Esophagus squamous epithelium (tissue), 5 donors: ENCODE measurements around the gene ZBTB46. TPM values are rescaled to one million over a fixed set of nuclear protein-coding genes. Genes with fewer than 3 reads are reported as not detected.

ENCODE experiments used
- DNase-seq: peaks from one replicate; lab custom pipeline; 2025; lab: John Stamatoyannopoulos, UW
- H3K27ac ChIP-seq, 4 donors: fragments of 200-600 bp; sonication (generic); one replicate each; pipeline ENCODE4 v1.5.1; 2016 to 2019; ENCODE audit warnings: mild to moderate bottlenecking in 1 of 4
- H3K27me3 ChIP-seq, 4 donors: fragments of 200-600 bp; sonication (generic); 1 replicate in 3 of 4; 2 replicates in 1 of 4; pipeline versions ENCODE4 v1.5.1 to v1.6.0; 2017 to 2021; ENCODE audit warnings: antibody characterized with exemption in 1 of 4
- H3K36me3 ChIP-seq, 3 donors: fragments of 200-600 bp; sonication (generic); one replicate each; pipeline ENCODE4 v1.5.1; 2016 to 2019
- H3K4me1 ChIP-seq, 3 donors: fragments of 200-600 bp; sonication (generic); one replicate each; pipeline ENCODE4 v1.5.1; 2017 to 2019
- H3K4me3 ChIP-seq, 4 donors: fragments of 200-600 bp; sonication (generic); 1 replicate in 3 of 4; 2 replicates in 1 of 4; pipeline ENCODE4 v1.5.1; 2016 to 2019; ENCODE audit warnings: mild to moderate bottlenecking in 2 of 4, moderate library complexity in 1 of 4
- H3K9me3 ChIP-seq, 3 donors: fragments of 200-600 bp; sonication (generic); one replicate each; pipeline ENCODE4 v1.5.1; 2016 to 2019
- POLR2A ChIP-seq, 4 donors: fragments of 450-650 bp; IDR thresholded peaks; one replicate each; pipeline ENCODE4 v1.6.1; 2017; ENCODE audit warnings: antibody characterized with exemption in 4 of 4, mild to moderate bottlenecking in 4 of 4, moderate library complexity in 3 of 4
- WGBS, 2 donors: methylation state at CpG; one replicate each; pipeline ENCODE4 v1.1.5; 2018; 5-methylcytosine and 5-hydroxymethylcytosine counted together
- intact Hi-C: fragments of 100-400 bp; cut with DNase I; formaldehyde crosslinking; loops from one replicate; pipeline ENCODE4 v1.15.0; 2022
- total RNA-seq, 4 donors: library from RNA; depleted of rRNA; stranded (reverse); fragments of >200 nt; gene quantifications; one replicate each; pipeline ENCODE4 v1.1.0, GENCODE V29; 2016
- TF ChIP-seq, protein P1 (sequence below), 6 experiments: fragments of 450-650 bp in 4 of 6; fragments of 200-600 bp in 2 of 6; sonication (generic) in 2 of 6; IDR thresholded peaks; one replicate each; pipeline ENCODE4 v1.5.1; 2016 to 2019; ENCODE audit warnings: antibody characterized with exemption in 6 of 6, mild to moderate bottlenecking in 4 of 6, moderate library complexity in 4 of 6
- donor health status: DM: yes; HTN: yes; CAD: no.

The ZBTB46 gene
- total RNA-seq, 4 donors from 2014 or later, result 0.79 to 4.2 (median 2.0) TPM

DNA sequence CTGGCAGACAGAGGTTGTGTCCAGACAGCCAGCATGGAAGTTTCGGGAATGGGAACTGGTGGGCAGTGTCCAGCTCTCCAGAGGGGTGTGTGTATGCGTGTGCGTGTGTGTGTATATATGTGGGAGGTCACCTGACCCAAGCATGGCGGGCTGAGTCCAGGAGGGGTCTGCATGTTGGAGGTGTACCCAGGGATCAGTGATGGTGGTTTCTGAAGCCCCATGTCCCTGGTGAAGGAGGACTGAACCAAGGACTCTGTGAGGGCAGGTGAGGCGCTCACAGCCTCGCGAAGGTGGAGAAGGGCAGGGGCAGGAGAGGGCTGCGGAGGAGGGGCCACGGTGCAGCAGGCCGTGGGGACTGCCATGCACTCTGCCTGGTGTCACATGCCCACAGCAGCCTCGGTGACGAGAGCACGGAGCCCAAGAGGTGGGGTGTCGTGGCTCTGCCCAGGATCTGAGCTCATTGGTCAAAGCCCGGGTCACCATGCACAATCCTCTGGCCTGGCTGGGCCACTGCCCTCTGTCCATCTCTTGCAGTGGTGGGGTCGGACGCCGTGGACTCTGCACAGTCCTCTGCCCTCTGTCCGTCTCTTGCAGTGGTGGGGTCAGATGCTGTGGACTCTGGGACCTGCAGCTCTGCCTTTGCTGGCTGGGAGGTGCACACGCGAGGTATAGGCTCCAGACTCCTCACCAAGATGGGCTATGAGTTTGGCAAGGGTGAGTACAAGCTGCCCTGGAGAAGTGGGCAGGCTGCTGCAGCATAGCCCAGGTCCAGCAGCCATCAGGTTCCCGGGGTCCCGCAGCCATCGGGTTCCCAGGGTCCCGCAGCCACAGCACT, 96.7 kb downstream of the ZBTB46 start:
- Histone ChIP-seq H3K36me3 (peaks cover 0 to 48% (median 15%) of the 10 kb centered on the region in 3 donors), H3K4me1 (peaks cover 32 to 43% (median 33%) of the 10 kb centered on the region in 3 donors), H3K4me3 (no peak overlapping the region), H3K27ac (no peak overlapping the region), H3K27me3 (no peaks in the 10 kb centered on the region), H3K9me3 (no peaks in the 10 kb centered on the region)
- intact Hi-C loops, result no loop called here
- TF ChIP-seq POLR2A (IDR thresholded peaks at IDR 0.05), result no peak
- TF ChIP-seq, protein P1, sequence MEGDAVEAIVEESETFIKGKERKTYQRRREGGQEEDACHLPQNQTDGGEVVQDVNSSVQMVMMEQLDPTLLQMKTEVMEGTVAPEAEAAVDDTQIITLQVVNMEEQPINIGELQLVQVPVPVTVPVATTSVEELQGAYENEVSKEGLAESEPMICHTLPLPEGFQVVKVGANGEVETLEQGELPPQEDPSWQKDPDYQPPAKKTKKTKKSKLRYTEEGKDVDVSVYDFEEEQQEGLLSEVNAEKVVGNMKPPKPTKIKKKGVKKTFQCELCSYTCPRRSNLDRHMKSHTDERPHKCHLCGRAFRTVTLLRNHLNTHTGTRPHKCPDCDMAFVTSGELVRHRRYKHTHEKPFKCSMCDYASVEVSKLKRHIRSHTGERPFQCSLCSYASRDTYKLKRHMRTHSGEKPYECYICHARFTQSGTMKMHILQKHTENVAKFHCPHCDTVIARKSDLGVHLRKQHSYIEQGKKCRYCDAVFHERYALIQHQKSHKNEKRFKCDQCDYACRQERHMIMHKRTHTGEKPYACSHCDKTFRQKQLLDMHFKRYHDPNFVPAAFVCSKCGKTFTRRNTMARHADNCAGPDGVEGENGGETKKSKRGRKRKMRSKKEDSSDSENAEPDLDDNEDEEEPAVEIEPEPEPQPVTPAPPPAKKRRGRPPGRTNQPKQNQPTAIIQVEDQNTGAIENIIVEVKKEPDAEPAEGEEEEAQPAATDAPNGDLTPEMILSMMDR (IDR thresholded peaks at IDR 0.05), result no peak
- DNase-seq, result no peak
- 89 to 90% methylated on average over 13 to 16 of the region's 25 CpGs for WGBS, 2 donors

DNA sequence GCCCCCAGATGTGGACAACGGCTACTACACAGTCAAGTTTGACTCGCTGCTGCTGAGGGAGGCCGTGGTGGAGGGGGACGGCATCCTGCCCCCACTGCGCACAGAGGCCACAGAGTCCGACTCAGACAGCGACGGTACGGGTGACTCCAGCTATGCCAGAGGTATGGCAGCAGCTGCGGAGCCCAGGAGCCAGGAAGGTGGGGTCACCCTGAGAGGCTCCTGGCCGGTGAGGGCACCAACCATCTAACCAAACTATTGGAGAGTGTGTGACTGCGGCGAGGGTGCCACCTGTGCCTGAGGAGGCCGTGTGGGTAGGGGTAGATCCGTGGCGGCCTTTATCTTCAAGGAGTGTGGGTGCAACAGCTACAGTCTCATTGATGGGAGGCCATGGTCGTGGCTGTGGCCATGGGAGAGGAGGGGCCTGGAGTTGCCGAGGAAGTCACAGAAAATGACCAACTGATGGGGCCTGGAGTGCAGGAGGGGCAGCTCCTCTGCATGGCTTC, 97.4 kb downstream of the ZBTB46 start:
- Histone ChIP-seq H3K4me1 (peaks cover 26 to 38% (median 28%) of the 10 kb centered on the region in 3 donors), H3K4me3 (no peak overlapping the region), H3K27me3 (no peaks in the 10 kb centered on the region), H3K27ac (no peak overlapping the region), H3K36me3 (peaks cover 0 to 49% (median 15%) of the 10 kb centered on the region in 3 donors), H3K9me3 (no peaks in the 10 kb centered on the region)
- intact Hi-C loops, result no loop called here
- DNase-seq, result no peak
- TF ChIP-seq, protein P1 (IDR thresholded peaks at IDR 0.05), result no peak
- TF ChIP-seq POLR2A (IDR thresholded peaks at IDR 0.05), result no peak
- WGBS, 2 donors, result 50 to 90% methylated on average over 1 to 9 of the region's 18 CpGs

DNA sequence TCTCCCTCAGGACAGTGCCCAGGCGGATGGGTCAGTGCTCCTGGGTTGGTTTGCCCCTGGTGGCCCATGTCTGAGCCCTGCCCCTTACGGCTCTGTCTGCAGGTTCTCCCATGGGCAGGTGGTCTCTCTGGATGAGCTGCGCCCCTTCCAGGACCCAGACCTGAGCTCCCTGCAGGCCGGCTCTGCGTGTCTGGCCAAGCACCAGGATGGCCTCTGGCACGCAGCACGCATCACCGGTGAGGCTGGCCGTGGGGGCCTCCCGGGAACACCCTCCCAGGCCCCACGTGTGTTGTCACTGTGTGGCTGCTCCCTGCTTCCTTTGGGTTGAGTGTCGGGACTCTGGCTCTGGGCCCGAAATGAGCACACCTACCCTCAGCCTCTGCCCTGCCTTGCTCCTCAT, 97.9 kb downstream of the ZBTB46 start:
- no peak for TF ChIP-seq POLR2A (IDR thresholded peaks at IDR 0.05)
- TF ChIP-seq, protein P1 (IDR thresholded peaks at IDR 0.05), result no peak
- DNase-seq, result no peak
- intact Hi-C loops, result no loop called here
- H3K36me3 ChIP-seq, result peaks cover 0 to 54% (median 15%) of the 10 kb centered on the region in 3 donors
- H3K27me3 ChIP-seq, result no peaks in the 10 kb centered on the region
- H3K4me3 ChIP-seq, result no peak overlapping the region
- peaks cover 21 to 38% (median 28%) of the 10 kb centered on the region in 3 donors for H3K4me1 ChIP-seq
- WGBS, 2 donors, result 90 to 100% methylated on average over 2 of the region's 13 CpGs
- no peak overlapping the region for H3K27ac ChIP-seq
- H3K9me3 ChIP-seq, result no peaks in the 10 kb centered on the region

DNA sequence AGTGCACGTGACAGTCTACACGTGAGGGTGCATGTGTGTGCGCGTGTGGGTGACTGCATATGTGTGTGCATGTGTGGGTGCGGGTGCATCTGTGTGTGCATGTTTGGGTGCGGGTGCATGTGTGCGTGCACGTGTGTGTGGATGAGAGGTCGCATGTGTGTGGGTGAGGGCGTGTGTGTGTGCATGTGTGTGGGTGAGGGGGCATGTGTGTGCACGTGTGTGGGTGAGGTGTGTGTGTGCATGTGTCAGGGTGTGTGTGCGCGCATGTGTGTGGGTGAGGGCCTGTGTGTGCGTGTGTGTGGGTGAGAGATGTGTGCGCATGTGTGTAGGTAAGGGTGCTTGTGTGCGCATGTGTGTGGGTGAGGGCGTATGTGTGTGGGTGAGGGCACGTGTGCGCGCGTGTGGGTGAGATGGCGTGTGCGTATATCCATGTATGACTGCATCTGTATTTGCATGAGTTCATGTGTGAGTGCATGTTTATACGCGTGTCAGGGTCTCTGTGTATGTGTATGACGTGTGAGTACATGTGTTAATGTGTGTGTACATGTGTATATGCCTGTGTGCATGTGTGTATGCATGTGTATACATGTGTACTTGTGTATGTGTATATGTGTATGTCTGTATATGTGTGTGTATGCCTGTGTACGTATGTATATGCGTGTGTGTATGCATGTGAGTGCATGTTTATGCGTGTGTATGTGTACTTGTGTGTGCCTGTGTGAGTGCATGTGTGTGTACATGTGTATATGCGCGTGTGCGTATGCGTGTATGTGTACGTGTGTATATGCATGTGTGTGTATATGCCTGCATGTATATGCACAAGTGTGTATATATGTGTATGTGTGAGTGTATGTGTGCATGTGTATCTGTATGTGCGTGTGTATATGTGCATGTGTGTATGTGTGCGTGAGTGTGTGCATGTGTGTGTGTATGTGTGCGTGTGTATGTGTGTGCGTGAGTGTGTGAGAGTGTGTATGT, 98.7 kb downstream of the ZBTB46 start:
- 85 to 86% methylated on average over 38 of the region's 38 CpGs for WGBS, 2 donors
- H3K27ac ChIP-seq, result no peak overlapping the region
- TF ChIP-seq POLR2A (IDR thresholded peaks at IDR 0.05), result no peak
- TF ChIP-seq, protein P1 (IDR thresholded peaks at IDR 0.05), result no peak
- H3K27me3 ChIP-seq, result no peaks in the 10 kb centered on the region
- H3K36me3 ChIP-seq, result peaks cover 0 to 56% (median 15%) of the 10 kb centered on the region in 3 donors
- no peaks in the 10 kb centered on the region for H3K9me3 ChIP-seq
- DNase-seq, result no peak
- peaks cover 14 to 36% (median 20%) of the 10 kb centered on the region in 3 donors for H3K4me1 ChIP-seq
- intact Hi-C loops, result no loop called here
- H3K4me3 ChIP-seq, result no peak overlapping the region
